ENCODE measurements around the gene MMP3.

Gene MMP3

GRCh38 chr11:102831489-102832440 lies 11.6 kb downstream of the MMP3 start:
- DNase-seq (ENCODE audit: low spot score) = no peak

GRCh38 chr11:102831128-102831488 lies 12.3 kb downstream of the MMP3 start:
- DNase-seq (ENCODE audit: low spot score) = no peak

DNA sequence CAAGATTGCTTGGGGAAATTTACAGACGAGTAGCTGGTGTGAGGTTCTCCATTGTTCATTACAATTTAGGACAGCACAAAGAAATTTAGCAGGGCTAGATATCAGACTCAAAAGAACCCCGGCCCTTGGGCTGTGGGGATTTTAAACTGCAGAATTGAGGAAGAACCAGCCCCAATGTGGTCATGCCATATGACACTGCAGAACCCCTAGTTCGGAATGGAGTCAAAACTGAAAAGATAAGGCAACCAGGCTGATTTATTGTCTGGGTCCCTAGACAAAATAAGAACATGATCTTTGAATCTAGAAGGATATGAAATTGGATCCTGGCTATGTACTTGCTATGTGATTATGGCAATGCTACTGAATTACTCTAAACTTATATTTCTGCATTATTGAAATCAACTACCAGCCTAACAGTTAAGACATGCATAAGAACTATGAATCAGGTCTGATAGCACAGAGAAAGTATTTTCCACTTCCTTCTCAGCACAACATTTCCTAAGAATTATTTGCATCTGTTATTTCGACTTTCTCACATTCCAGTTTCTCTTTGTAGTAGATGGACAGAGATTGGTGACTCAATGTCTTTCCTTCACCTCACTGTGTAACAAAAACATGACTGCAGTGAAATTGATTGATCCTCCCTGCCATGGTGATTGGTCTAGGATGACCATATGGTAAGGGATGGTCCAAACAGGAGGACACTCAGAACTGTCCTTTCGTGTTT lies 13.2 kb downstream of the MMP3 start:
- no peak for DNase-seq (ENCODE audit: low spot score)

DNA sequence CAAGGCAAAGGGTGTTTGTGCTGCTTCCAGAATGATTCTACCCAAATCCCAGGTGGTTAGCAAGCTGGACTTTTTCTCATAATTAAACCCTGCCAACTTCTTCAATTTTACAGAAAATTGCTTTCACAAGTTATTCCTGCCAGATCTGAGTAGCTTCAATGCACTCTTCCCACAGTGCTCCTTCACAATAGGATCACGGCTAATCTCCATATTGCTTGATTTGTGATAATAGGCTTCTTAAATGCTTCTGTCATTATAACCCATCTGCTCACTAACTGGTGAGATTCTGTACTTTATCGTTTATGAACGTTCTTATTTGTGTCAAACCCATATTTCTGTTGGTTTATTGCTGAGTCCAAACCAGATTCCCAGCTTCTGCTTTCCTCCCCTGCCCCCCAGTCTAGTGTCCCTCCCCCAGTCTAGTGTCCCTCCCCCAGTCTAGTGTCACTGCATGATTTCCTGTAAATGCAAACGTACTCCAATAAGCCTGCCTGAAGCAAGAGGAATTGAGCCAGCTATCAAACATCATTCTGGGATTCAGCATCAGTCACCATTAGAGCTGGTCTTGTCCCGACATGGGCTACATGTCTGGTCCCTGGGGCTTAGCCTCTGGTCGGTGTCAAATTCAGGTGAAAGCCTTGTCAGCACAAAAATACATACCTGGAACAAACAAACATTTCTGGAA lies 14.0 kb downstream of the MMP3 start:
- DNase-seq (ENCODE audit: low spot score) = no peak

DNA sequence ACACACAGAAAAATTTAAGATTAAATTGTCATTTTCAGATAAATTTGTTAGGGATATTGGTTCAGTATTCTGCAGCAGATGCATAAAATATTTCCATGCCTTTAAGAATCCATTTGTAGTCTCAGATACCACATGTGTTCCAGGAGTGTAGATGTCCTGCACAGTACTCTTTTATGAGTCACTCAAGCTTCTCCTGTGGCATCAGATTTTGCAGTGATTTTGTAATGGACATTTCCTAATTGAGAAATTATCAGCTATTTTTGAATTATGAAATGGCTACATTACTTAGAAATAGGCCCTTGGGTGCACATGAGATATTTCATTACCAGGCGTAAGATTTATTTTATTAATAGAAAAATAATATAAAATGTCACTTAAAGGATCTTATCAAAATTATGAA lies 18.9 kb downstream of the MMP3 start:
- DNase-seq (ENCODE audit: low spot score) = no peak

- DNase-seq (ENCODE audit: low spot score) = no peak
Measured at GRCh38 chr11:102819491-102819890, 23.9 kb downstream of the MMP3 start.

- DNase-seq (ENCODE audit: low spot score) = no peak
Measured at GRCh38 chr11:102813484-102813883, 29.9 kb downstream of the MMP3 start.

DNA sequence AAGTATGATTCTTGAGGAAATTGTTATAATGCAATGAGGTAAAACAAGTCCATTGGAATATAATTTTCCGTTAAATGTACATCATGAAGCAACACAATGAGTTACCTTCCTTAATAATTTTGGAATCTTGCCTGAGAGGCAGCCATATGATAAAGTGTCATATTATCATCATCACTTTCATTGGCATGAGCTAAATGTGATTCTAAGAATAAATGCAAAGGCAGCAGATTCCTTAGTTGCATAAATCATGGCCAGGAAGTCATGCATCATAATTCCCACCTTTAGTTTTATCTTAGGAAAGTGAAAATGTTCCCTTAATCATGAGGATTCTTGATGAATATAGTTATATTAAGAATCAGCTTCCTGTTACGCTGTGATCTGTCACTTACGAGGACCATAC lies 31.2 kb downstream of the MMP3 start:
- DNase-seq (ENCODE audit: low spot score) = no peak

DNA sequence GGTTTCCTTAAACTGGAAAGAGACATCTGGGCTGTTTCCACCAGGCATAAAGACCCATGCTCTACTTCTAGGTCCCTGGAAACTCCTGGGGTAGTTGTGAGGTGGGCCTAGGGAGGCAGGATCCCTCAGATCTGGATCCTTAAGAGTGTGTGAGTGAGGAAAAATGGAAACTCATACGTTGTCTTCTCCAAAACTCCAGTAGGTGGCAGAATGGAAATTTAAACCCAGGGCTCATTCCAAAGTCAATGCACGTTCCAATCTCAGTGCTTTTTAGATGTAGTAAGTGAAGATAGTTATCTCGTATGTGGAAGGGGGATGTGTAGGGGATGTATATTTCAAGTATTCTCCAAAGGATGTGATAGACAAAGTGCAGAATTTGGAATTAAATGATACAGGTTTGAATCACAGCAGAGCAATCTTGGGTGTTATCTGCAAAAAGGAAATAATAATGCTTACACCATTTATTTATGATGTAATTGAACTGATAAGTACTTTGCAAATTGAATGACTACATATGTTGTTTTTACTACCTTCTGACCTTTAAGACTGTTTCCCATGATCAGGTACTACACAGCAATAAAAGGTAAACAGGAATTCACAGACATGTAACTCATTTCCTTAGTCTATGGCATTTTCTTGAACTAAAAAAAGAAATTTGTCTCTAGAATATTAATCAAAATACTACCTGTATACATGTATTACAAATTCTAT lies 32.3 kb downstream of the MMP3 start:
- DNase-seq (ENCODE audit: low spot score) = no peak

DNA sequence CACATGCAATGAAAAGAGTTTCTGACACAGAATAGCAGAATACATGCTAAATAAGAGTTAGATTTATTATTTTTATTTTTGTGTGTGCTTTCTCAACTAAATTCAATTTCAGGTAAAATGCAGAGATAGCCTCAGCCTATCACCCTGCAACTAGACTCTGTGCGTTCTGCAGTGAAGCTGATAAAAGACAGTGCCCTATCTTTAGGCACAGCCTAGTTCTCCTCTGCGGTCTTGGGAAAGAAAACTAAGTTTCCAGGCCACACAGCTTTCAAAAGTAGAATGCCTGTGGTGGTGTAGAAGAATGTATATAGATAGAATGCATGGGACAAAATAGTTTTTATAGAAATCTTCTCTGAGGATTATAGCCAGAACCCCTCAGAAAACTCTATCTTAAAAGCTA lies 33.4 kb downstream of the MMP3 start:
- no peak for DNase-seq (ENCODE audit: low spot score)

GRCh38 chr11:102807921-102808320 lies 35.5 kb downstream of the MMP3 start:
- DNase-seq (ENCODE audit: low spot score) = no peak

DNA sequence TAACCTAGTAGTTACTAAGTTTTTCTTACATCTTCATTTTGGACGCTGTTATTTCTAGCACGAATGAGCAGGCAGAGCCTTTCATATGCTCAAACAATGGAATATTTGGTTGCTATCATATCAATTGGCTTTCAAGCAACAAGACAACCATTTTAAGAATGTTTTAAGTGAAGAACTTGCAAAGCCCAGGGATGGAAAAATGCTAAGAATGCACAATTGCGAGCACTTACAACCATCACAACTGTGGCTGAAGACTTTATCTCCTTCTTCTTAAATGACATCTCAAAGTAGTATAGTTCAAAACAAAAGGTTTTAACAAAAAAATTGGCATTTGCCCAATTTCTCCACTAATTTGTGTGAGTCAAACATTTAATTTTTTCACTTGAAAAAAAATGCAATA lies 37.1 kb downstream of the MMP3 start:
- DNase-seq (ENCODE audit: low spot score) = no peak

DNA sequence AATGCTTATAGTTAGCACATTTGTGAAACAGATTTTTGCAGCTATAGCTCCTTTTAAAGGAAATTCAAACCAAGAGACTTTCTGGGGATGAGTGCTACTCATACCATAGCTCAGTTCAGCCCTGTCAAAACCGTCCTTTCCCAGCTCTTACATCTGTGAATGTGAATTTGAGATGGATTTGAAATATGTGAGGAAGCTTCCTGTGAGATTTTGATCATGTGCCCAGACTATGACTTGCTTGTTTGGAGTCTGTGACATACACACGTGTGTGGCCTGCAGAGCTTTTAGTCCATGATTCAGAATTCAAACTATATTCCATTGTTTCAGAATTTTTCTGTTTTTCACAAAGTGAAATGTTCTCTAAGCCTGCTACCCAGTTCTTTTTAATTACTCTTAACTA lies 41.1 kb downstream of the MMP3 start:
- no peak for DNase-seq (ENCODE audit: low spot score)

GRCh38 chr11:102800767-102801166 lies 42.6 kb downstream of the MMP3 start:
- no peak for DNase-seq (ENCODE audit: low spot score)

GRCh38 chr11:102799681-102800340 lies 43.6 kb downstream of the MMP3 start:
- DNase-seq (ENCODE audit: low spot score) = no peak

DNA sequence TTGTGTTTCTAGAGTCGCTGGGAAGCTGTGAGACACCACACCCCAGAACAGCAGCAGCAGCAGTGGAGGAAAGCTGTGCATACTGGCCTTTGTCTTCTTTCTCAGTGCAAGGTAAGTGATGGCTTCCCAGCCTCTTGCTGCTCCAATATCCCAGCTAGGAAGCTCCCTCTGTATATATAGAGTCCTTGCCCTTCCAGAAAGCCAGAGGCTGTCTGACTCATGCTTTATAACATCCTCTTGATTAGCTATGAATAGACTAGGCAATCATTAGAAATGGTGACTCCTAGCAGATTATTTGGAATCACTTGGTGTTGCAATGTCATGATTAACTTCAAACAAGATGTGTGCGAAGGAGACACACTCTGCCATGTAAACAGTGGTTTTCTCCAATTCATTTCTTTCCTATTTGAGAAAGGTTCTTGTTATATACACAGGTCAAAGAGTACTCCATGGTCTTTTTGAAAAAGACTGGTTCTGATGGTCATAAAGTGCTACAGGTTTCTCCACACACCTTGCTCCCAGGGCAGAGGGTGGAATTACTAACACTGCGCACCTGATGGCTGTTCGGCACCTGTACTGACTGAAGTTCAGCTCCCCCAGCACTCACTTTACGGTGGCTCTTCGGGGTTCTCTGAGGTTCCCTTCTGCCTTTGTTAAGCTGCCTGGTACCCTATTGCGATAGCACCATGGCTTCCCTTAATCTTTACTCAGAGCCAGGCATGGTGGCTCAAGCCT lies 45.2 kb downstream of the MMP3 start, which contains the start of gene MMP1:
MMP1 (minus strand) TSS at position 149 of the 735 bp plus-strand sequence; CDS start at position 81, 68 bp downstream.
- no peak for DNase-seq (ENCODE audit: low spot score)

GRCh38 chr11:102794382-102794781 lies 49.0 kb downstream of the MMP3 start:
- no peak for DNase-seq (ENCODE audit: low spot score)

GRCh38 chr11:102793677-102794290 lies 49.6 kb downstream of the MMP3 start:
- DNase-seq (ENCODE audit: low spot score) = no peak

DNA sequence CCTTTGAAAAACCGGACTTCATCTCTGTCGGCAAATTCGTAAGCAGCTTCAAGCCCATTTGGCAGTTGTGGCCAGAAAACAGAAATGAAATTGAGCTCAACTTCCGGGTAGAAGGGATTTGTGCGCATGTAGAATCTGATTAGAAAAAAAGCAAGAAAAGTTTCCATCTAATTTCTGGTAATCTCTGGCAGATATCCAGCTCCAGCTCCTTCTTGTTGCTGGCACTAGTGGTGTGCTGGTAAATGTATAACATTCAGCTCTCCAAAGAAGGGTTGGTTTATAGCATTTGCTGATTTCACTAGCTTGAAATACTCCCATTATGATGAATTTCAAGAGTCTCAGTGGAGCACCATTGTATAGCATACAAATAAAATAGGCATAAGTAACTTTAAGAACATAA lies 50.8 kb downstream of the MMP3 start:
- no peak for DNase-seq (ENCODE audit: low spot score)

Measured in LoVo (cell line).